WI38 (cell line): Measurements from ENCODE around the gene MTCL1.
A peak's percentile ranks its signal among the peaks of the same experiment; 100 is the strongest.

Experiments
- H3K4me3 ChIP-seq: 2 replicates; pipeline ENCODE4 v1.5.1; 2011; ENCODE audit warnings: low read depth, mild to moderate bottlenecking, control low read depth, low read length
- CTCF ChIP-seq: IDR thresholded peaks from 2 replicates; pipeline ENCODE4 v1.5.1; 2012; ENCODE audit warnings: low read depth, mild to moderate bottlenecking, control low read depth, low read length

MTCL1 gene

GRCh38 chr18:8705238-8705960 is at the start of gene MTCL1:
MTCL1 (plus strand) TSS chr18:8705556; CDS start chr18:8705661, 105 bp downstream.
- peak within 1 kb of the TSS; percentile 92 for H3K4me3 ChIP-seq
- TF ChIP-seq CTCF: no peak

GRCh38 chr18:8656232-8656631 is 49.1 kb upstream of the MTCL1 start:
- TF ChIP-seq CTCF: no peak
- no peak overlapping the region for H3K4me3 ChIP-seq

DNA sequence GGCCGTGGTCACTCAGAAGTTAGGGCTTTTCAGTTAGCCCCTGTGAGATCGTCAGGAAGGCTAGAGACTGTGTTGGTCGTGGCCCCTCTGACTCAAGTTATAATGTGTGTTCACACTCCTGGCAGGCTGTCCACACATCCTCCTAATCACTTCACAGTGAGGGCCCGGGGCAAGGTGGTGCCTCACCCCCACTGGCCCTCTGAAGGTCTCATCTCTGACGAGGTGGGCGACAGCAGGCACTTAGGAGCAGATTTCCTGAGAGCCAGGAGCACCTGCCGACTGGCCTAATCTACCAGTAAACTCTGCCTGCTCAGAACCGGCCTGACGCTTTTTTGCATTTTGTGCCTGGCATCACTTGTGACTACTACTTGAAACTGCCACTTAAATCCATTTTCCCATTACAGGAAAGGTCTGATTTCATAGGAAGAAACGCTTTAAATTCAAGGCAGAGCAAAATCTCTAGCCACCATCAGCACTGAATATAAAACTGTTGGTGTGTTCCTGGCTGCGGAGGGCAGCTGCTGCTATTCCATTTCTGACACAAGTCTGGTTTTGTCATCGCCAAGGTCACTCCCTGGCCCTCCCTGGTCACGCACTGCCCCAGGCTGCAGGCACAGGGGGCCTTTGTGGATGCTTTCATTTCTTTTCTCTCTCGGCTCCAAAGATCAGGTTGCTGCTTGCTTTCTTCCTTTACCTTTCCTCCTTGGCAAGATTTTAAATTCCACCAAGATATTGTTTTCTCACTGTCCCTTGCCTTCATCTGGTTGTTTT is 48.1 kb upstream of the MTCL1 start:
- no peak overlapping the region for H3K4me3 ChIP-seq
- no peak for TF ChIP-seq CTCF

DNA sequence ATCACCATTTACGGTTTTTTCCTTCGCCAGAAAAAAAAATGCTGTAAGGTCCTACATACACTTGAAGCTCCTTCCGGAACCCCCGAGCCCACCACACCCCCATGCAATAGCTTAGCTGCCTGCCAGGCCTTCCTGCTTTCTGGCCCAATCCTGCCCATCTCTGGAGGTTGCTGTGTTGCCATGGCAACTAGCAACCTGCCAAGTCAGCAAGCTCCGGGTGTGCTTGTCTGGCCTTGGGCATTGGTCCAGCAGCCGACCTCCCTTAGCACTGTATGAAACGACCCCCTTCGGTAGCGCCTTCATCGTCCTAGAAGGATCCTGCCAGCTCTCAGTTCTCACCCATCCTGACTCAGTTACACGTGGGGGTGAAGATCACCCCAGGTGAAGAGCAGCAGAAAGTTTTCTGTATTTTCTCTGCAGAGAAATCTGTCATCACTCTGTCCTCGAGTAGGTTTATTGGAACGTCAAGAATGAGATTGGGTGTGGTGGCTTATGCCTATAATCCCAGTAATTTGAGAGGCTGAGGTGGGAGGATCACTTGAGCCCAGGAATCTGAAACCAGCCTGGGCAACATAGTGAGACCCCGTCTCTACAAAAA is 47.4 kb upstream of the MTCL1 start:
- no peak overlapping the region for H3K4me3 ChIP-seq
- no peak for TF ChIP-seq CTCF

DNA sequence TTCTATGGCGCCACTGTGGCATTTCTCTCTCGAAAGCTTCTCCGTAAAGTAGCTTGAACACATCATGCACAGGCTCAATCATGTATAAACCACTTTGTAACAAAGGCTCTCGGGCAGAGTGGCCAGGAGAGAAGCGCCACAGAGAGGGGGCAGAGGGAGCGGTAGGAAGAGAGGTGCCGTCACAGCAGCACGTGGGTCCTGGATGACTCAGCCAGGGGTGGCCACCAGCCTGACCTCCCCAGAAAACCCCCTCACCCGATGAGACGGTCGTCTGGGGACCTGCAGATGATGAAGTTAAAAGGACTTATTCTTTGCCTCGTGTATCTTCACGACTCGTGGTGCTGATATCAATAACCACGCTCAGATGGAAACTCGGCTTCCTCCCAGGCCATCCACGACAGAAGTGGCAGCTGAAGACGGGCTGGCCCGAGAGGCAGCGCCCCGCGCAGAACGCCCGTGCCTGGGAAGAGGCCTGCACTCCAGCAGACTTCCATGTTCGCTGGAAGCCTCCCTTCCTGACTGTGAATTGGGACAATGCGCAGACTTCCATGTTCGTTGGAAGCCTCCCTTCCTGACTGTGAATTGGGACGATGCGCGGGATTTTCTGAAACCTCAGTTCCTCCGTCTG is 46.4 kb upstream of the MTCL1 start:
- H3K4me3 ChIP-seq: no peak overlapping the region
- TF ChIP-seq CTCF: no peak

GRCh38 chr18:8659609-8660242 is 45.6 kb upstream of the MTCL1 start:
- H3K4me3 ChIP-seq: no peak overlapping the region
- TF ChIP-seq CTCF: no peak
